CD4-positive, alpha-beta T cell treated with Interleukin-21 for 1 hour (primary cell): Measurements from ENCODE around the gene TACC3.
A peak's percentile ranks its signal among the peaks of the same experiment; 100 is the strongest.

Experiments used
- DNase-seq: peaks from one replicate; pipeline ENCODE4 v3.0.0-alpha.2; 2020

TACC3 gene

DNA sequence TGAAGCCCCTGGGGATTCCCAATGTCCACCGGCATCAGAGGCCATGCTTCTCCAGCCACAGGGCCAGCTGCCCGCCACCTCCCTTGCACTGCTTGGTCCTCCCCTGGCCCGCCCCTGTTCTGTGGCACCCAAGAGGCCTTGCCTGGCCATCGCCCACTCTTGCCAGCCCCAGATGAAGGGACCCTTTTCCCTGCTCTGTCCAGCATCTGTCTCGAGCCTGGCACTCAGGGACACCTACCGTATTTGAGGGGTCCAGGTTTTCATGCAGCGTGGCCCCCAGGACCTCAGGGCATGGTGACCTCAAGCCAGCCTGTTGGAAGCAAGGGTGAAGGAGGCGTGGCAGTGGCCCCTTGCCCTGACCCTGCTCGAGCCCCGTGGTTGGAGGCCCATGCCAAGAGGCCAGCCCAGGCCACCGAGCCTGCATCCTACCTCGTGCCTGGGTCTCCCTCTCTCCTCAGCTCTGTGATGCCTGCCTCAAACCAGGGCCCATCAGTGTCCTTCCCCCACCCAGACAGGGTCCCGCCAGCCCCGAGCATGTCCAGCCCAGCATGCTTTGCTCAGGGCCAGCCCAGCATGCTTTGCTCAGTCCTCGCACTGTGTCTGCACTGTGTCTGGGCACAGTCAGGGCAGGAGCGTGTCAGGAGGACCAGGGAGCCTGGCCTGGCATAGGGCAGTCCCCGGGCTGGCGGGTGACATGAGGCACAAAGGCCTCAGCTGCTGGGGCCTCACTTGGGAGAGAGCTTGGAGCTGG, 57.5 kb downstream of the TACC3 start:
- no peak for DNase-seq

DNA sequence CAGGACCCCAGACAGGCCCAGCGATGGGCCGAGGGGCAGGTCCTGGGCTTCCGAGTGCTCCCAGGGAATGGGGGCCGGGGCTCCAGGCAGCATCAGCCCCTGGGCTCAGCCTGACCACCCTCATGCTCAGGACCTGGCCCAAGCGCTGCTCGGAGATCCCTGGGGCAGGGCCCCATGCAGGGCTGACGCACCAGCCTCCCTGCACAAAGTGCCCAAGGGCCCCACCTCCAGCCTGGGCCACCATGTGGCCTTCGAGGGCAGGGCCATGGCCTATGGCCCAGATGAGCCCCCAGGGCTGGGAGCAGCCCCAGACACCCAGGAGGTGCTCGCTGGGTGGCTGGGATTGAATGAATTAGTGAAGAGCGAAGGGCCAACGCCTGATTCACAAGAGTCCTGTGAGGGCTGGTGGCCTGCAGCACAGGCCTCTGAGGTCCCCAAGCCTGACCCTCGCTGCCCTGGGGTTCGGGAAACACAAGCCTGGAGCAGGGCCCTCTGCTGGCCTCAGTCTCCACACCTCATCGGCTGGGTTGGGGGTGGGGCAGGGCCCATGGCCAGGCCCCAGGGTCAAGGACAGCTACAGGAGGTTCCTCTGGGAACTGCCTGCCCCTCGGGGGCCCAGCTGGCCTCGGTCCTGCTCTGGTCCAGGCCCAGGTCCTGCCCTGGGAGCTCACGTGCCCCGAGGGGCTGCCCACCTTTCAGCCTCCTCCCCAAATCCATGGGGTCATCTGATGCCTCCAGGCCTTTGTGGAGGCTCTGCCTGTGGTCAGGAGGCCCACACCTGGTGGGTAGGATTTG, 58.5 kb downstream of the TACC3 start:
- DNase-seq = no peak

DNA sequence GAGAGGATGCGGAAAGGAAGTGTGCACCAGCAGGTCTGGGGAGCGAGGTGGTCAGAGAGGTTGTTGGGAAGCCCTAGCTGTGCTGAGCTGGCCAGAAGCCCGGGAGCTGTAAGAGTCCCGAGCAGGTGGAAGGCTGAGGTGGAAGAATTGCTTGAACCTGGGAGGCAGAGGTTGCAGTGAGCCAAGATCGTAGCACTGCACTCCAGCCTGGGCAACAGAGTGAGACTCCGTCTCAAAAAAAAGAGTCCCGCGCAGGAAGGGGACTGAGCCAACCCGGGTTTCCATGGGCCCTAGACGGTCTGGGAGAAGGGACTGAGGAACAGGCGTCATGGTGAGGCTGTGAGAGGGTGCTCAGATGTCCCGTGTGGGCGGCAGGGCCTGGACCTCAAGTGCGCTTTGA, 59.1 kb downstream of the TACC3 start:
- DNase-seq = no peak

DNA sequence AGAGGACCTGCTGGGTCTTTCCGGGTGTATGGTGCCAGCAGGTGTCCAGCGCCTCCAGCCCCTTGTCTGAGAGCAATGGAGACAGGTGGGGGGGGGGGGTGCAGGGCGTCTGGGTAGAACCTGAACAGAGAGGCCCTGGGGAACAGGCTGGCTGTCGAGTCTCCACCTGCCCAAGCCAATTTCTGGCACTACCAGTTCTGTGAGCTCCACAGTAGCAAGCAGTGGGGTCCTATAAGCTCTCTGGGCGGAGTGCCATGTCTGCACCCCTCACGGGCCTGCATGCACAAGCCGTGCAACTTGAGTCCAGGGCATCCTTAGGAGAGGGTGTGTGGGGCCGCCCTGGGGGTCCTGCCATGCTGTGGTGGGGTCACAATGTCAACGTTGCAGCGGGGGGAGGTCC, 61.7 kb downstream of the TACC3 start:
- no peak for DNase-seq

DNA sequence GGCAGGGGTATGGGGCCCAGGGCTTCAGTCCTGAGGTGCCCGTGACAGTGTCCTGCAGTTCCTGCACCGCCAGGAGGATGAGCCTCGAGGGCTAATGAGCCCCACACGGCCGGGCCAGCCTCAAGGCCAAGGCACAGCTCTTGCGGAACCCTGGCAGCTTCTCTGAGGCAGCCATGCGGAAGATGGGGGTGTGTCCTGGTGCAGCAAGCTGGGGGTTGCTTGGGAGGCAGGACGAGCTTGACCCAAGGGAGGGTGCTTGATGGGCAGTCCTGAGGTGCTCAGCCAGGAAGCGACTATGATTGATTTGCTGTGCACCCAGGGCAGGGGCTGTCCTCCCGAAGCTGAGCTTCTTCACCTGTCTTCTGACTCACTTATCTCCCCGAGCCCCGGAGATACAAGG, 62.6 kb downstream of the TACC3 start:
- no peak for DNase-seq

DNA sequence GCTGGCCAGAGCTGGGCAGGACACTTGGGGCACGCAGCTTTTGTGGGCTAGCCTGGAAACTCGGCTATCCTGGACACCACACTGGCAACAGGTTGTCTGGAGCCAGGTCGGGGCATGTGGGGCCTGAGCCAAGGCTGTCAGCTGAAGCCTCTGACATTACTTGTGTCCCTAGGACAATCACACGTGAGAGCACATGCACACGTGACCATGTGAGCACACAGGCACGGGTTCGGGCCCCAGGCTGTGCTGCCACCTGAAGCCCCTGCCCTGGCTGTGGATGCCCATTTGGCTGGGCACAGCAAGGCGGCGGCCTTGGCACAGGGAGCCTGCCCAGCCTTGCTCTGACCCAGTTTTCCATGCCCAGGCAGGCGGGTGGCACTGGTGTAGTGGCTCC, 63.1 kb downstream of the TACC3 start:
- no peak for DNase-seq

DNA sequence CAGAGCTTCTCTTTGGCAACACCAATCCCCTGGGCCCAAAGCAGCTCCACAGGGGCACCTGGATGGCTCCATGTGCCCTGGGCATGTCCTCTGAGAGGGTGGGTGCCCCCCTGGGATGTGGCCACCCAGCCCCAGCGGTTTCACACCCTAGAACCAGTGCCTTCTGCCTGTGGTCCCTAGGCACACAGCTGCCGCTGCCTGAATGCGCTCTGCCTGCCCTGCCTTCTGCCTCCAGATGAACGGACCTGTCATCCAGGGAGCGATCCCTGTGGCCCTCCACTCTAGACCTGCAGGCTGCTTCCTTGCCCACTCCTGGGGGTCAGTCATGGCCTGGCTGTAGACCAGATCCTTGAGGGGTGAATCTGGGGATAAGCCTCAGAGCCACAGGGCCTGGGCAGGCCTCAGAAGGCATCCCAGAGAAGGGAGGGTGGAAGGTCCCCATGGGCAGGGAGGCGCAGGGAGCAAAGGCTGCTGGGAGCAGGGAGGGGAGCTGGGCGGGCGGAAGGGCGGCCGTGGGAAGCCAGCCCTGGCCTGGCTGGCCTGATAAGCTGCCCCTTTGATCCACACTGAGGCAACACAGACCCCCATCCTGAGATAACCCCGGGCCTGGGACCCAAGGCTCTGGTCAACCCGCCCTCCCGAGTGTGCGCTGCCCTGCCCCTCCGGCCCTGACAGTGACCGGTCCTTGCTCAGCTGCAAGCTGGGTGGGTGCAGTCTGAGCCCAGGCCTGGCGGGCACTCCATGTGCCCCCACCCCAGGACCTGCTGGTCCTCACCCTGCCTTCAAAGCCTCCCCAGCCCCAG, 63.7 kb downstream of the TACC3 start:
- DNase-seq = no peak

DNA sequence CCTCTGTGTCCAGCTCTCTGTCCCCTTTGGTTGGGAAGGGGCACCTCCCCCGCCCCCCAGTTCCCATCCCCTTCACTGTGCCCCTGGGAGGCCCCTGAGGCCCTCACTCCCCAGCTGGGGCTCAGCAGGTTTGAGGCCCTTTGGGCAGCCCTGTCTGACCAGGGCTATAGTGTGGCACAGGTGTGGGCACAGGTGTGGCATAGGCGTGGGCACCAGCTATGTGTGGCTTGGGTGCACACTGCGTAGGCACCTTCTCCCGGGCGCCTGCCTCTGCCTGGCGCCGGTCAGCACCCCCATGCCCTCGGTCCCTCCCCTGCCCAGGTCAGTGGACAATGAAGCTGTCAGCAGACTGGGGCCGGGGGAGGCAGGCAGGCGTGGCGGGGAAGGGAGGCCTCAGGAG, 64.3 kb downstream of the TACC3 start:
- no peak for DNase-seq

GRCh38 chr4:1786544-1787362, 65.4 kb downstream of the TACC3 start:
- DNase-seq = no peak

GRCh38 chr4:1787411-1788077, 66.2 kb downstream of the TACC3 start:
- no peak for DNase-seq

DNA sequence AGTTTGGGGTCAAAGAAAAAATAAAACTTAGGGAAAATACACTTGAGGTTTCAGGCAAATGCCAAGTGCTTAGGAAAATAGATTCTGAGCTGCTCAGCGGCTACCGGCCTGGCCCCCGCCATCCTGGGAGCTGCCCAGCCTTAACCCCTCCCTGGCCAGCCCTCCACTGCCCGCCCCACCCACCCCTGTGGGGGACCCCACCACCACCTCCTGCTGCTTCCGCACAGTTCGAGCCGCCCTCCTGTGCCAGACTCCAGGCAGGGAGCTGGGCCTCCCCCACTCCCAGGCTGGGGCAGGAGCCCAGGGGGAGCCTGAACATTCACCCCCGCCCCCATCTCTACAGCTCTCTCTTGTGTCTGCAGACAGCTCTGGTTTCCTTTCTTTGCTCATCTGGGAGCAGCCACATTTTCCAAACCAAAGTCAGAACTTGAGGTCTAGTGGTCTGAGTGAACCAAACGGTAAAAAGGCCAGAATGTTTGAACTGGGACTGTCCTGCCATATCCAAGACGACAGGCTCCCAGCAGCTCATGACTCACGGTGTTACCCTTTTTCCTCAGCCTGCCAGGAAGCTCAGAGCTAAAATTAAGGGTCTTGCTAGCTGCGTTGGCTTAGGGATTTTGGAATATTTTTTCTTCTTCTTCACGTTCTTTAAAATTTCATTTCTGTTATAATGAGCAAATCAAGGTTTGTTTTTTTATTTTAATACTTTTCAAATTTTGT, 67.1 kb downstream of the TACC3 start:
- no peak for DNase-seq

GRCh38 chr4:1789552-1789951, 68.2 kb downstream of the TACC3 start:
- DNase-seq = no peak

GRCh38 chr4:1790005-1790404, 68.7 kb downstream of the TACC3 start:
- DNase-seq = no peak

DNA sequence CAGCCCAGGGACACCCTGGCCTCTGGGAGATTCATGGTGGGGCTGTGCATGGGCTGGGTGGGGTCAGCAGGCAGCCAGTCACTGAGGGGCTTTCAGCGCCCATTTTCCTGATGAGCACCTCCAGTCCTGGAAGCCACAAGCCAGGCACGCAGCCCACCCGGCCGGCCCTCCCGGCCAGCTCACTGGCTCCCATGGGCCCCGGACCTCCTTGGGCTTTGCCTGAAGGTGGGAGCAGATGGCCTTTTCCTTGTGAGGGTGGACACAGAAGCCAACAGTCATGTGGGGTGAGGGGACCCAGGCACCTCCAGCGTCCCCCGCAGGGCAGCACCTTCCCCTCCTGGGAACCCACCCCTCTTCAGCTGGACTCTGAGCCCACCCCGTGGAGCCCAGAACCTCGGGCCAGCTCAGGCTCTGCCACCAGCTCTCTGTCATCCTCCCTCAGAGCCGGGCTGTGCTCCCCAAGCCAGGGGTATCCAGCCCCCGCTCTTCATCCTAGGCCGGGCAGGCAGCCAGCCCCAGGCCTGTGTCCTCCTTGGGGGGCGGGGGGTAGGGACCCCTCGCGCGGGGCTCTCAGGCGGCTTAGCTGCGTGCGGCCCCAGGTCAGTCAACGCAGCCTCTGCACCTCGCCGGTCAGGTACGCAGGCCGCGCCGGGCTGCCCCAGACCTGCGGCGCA, 71.0 kb downstream of the TACC3 start:
- DNase-seq = no peak

GRCh38 chr4:1792832-1793495, 71.6 kb downstream of the TACC3 start, which contains the start of gene FGFR3:
TSS of gene FGFR3 (plus strand) at chr4:1793293. CDS start at chr4:1793935, 642 bp downstream.
- peak; percentile 24 for DNase-seq

GRCh38 chr4:1793496-1793840, 72.1 kb downstream of the TACC3 start:
- peak; percentile 53 for DNase-seq

DNA sequence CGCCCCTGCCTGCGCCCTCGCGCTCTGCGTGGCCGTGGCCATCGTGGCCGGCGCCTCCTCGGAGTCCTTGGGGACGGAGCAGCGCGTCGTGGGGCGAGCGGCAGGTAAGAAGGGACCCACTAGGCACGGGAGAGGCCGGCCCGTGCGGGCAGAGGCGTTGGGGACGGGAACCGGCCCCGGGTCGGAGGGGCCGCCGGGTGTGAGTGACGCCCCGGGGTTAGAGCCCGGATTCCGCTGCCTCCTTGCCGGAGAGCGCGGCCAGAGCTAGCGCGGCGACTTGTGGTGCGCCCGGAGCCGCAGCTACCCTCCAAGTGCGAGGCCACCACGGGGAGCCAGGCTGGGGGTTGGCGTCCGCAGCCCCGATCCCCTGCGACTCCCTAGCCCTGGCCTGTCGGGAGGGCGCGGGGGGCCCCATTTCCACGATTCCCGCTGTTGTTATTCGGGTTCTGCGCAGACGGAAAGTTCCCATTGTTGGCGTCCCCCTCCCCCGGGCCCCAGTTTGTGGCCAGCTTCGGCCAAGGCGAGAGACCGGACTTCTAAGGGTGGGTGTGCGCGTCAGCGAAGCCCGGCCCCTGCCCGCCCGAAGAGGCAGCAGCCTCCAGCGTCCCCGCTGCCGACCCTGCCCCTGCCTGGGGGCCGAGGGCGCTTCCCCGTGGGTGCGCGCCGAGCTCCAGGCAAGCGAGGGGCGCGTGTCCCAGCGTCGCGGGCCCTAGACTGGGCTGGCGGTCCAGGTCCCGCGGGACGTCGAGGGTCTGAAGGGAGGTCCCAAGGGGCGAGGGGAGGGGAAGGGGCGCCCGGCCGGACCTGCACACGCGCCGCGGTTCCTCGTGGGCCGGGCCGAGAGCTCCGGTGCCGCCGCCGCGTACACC, 72.9 kb downstream of the TACC3 start:
- no peak for DNase-seq
